Caco-2 (cell line): ENCODE results near the gene RIPOR2. TPM values are rescaled to one million over a fixed set of nuclear protein-coding genes. Genes with fewer than 3 reads are reported as not detected.

ENCODE experiments used
- BruUV-seq: library from RNA; stranded (reverse); fragments of 400-500 nt; replicated peaks from 2 replicates; lab custom pipeline; 2021; lab: Mats Ljungman, UMichigan
- CTCF ChIA-PET: fragments of 300-600 bp; sonication (Branson Sonifier 250); formaldehyde crosslinking; loops from one replicate; lab custom pipeline; 2022; ENCODE audit warnings: antibody characterized with exemption; lab: Charles Lee
- POLR2A ChIA-PET: fragments of 300-600 bp; sonication (Branson Sonifier 250); formaldehyde crosslinking; loops from one replicate; lab custom pipeline; 2022; ENCODE audit warnings: antibody characterized with exemption; lab: Charles Lee
- DNase-seq, 2 experiments: peaks; one replicate each; pipeline versions ENCODE4 v3.0.0 to v3.0.0-alpha.2; 2020 to 2022
- H3K27me3 ChIP-seq: replicated peaks from 2 replicates; pipeline ENCODE4 v1.6.0; 2011; ENCODE audit warnings: low read length; ENCODE audit not compliant: control insufficient read depth, insufficient read depth
- H3K36me3 ChIP-seq: 2 replicates; pipeline ENCODE4 v1.5.1; 2011; ENCODE audit warnings: low read length; ENCODE audit not compliant: control insufficient read depth, insufficient read depth
- H3K4me1 ChIP-seq: fragments of 250-450 bp; sonication (Bioruptor Pico); 2 replicates; pipeline ENCODE4 v1.5.1; 2020; ENCODE audit warnings: mild to moderate bottlenecking
- H3K4me3 ChIP-seq: 2 replicates; pipeline ENCODE4 v1.5.1; 2011; ENCODE audit warnings: low read depth, mild to moderate bottlenecking, control low read depth, low read length
- H3K9me3 ChIP-seq: fragments of 250-450 bp; sonication (Bioruptor Pico); 2 replicates; pipeline ENCODE4 v1.5.1; 2020; ENCODE audit warnings: mild to moderate bottlenecking, moderate library complexity
- H3K27ac Mint-ChIP-seq: one replicate; pipeline ENCODE4 v1.8.0; 2022; ENCODE audit warnings: mixed read lengths; ENCODE audit not compliant: unreplicated experiment
- H3K27me3 Mint-ChIP-seq: one replicate; pipeline ENCODE4 v1.8.0; 2022; ENCODE audit warnings: mixed read lengths; ENCODE audit not compliant: insufficient read depth, unreplicated experiment
- H3K36me3 Mint-ChIP-seq: one replicate; pipeline ENCODE4 v1.8.0; 2022; ENCODE audit warnings: mild to moderate bottlenecking, mixed read lengths; ENCODE audit not compliant: insufficient read depth, unreplicated experiment
- H3K4me1 Mint-ChIP-seq: one replicate; pipeline ENCODE4 v1.8.0; 2022; ENCODE audit warnings: low read depth, mixed read lengths; ENCODE audit not compliant: unreplicated experiment
- H3K4me3 Mint-ChIP-seq: one replicate; pipeline ENCODE4 v1.8.0; 2022; ENCODE audit warnings: mild to moderate bottlenecking, moderate library complexity, mixed read lengths; ENCODE audit not compliant: unreplicated experiment
- H3K9me3 Mint-ChIP-seq: one replicate; pipeline ENCODE4 v1.8.0; 2022; ENCODE audit warnings: mixed read lengths; ENCODE audit not compliant: unreplicated experiment
- CTCF ChIP-seq, 2 experiments: fragments of 200-600 bp in 1 of 2; IDR thresholded peaks; 1 replicate in 1 of 2; 2 replicates in 1 of 2; pipeline versions ENCODE4 v1.5.1 to v1.8.0; 2011 to 2022; ENCODE audit warnings: antibody characterized with exemption in 1 of 2, control low read depth in 1 of 2, inconsistent platforms in 1 of 2, low read depth in 1 of 2, low read length in 1 of 2, mild to moderate bottlenecking in 1 of 2, moderate library complexity in 1 of 2; ENCODE audit not compliant: insufficient read depth in 1 of 2, severe bottlenecking in 1 of 2, unreplicated experiment in 1 of 2
- intact Hi-C: fragments of 100-400 bp; cut with micrococcal nuclease; formaldehyde crosslinking; loops from one replicate; pipeline ENCODE4 v1.10.0; 2022; ENCODE audit not compliant: unreplicated experiment
- total RNA-seq: library from RNA; stranded (reverse); gene quantifications from 2 replicates; pipeline ENCODE4 v1.2.3, GENCODE V29; 2022

The RIPOR2 gene
- total RNA-seq, 1 experiment from 2014 or later = 0.64 TPM

GRCh38 chr6:24920136-24920535 is 15.6 kb downstream of the RIPOR2 start:
- peaks cover 4% of the 10 kb centered on the region for H3K27me3 Mint-ChIP-seq

GRCh38 chr6:24919056-24919892 is 16.5 kb downstream of the RIPOR2 start:
- no peak for TF ChIP-seq CTCF (IDR thresholded peaks at IDR 0.05; ENCODE audit: insufficient read depth in 1 of 2, low read depth in 1 of 2, low read length in 1 of 2, severe bottlenecking in 1 of 2, unreplicated experiment in 1 of 2)
- CTCF ChIA-PET = interaction anchor here (1.2 kb wide), 1 partner anchor 9 kb away, joined by 3 read pairs; no protein-coding TSS in a partner anchor

More at GRCh38 chr6:24920136-24920535, 15.6 kb downstream of the RIPOR2 start:
- no peaks in the 10 kb centered on the region for H3K9me3 Mint-ChIP-seq
- no peaks in the 10 kb centered on the region for H3K36me3 Mint-ChIP-seq
- POLR2A ChIA-PET = no interaction called here
- TF ChIP-seq CTCF (IDR thresholded peaks at IDR 0.05; ENCODE audit: insufficient read depth in 1 of 2, low read depth in 1 of 2, low read length in 1 of 2, severe bottlenecking in 1 of 2, unreplicated experiment in 1 of 2) = no peak
- 0 out of 2 replicates have a peak, but pooled peaks cover 2% of the 10 kb centered on the region for H3K4me1 ChIP-seq
- H3K27ac Mint-ChIP-seq = no peak overlapping the region
- intact Hi-C loops = no loop called here
- H3K36me3 ChIP-seq = no peaks in the 10 kb centered on the region
- H3K27me3 ChIP-seq = no peaks in the 10 kb centered on the region
- H3K9me3 ChIP-seq = no peaks in the 10 kb centered on the region
- DNase-seq = no peak
- no peaks in the 10 kb centered on the region for H3K4me1 Mint-ChIP-seq
- H3K4me3 Mint-ChIP-seq = no peak overlapping the region
- H3K4me3 ChIP-seq = no peak overlapping the region
- BruUV-seq = no TSS peak
- CTCF ChIA-PET = interaction anchor here (1.2 kb wide), 1 partner anchor 9 kb away, joined by 3 read pairs; no protein-coding TSS in a partner anchor

GRCh38 chr6:24918641-24919055 is 17.1 kb downstream of the RIPOR2 start:
- Mint-ChIP-seq H3K27ac (no peak overlapping the region), H3K27me3 (peaks cover 4% of the 10 kb centered on the region), H3K4me1 (no peaks in the 10 kb centered on the region), H3K4me3 (no peak overlapping the region), H3K36me3 (no peaks in the 10 kb centered on the region), H3K9me3 (no peaks in the 10 kb centered on the region)
- Histone ChIP-seq H3K27me3 (no peaks in the 10 kb centered on the region), H3K36me3 (no peaks in the 10 kb centered on the region), H3K4me1 (no peaks in the 10 kb centered on the region), H3K9me3 (no peaks in the 10 kb centered on the region), H3K4me3 (no peak overlapping the region)
- no peak for DNase-seq
- intact Hi-C loops = no loop called here
- TF ChIP-seq CTCF (IDR thresholded peaks at IDR 0.05; ENCODE audit: insufficient read depth in 1 of 2, low read depth in 1 of 2, low read length in 1 of 2, severe bottlenecking in 1 of 2, unreplicated experiment in 1 of 2) = no peak
- CTCF ChIA-PET = no interaction called here
- no TSS peak for BruUV-seq
- POLR2A ChIA-PET = no interaction called here

More at GRCh38 chr6:24919056-24919892, 16.5 kb downstream of the RIPOR2 start:
- H3K9me3 Mint-ChIP-seq = no peaks in the 10 kb centered on the region
- Histone ChIP-seq H3K9me3 (no peaks in the 10 kb centered on the region), H3K36me3 (no peaks in the 10 kb centered on the region), H3K27me3 (no peaks in the 10 kb centered on the region), H3K4me1 (no peaks in the 10 kb centered on the region), H3K4me3 (no peak overlapping the region)
- H3K4me3 Mint-ChIP-seq = no peak overlapping the region
- no TSS peak for BruUV-seq
- H3K27me3 Mint-ChIP-seq = peaks cover 4% of the 10 kb centered on the region
- intact Hi-C loops = no loop called here
- no peak for DNase-seq
- POLR2A ChIA-PET = no interaction called here
- no peaks in the 10 kb centered on the region for H3K4me1 Mint-ChIP-seq
- H3K36me3 Mint-ChIP-seq = no peaks in the 10 kb centered on the region
- H3K27ac Mint-ChIP-seq = no peak overlapping the region
